Vagina (tissue), 2 donors: ENCODE data around the gene PLOD1.
"Not testable (repeated sequence)": the region's sequence is repeated elsewhere in the genome, so short reads cannot be mapped to it uniquely, and the experiment has no call there.

ENCODE experiments used
- POLR2A ChIP-seq, 2 donors: fragments of 450-650 bp; IDR thresholded peaks; one replicate each; pipeline ENCODE4 v1.6.1; 2017; ENCODE audit warnings: antibody characterized with exemption in 2 of 2, mild to moderate bottlenecking in 2 of 2, moderate library complexity in 2 of 2
- POLR2AphosphoS5 ChIP-seq, 2 donors: sonication (generic); formaldehyde crosslinking; IDR thresholded peaks; one replicate each; pipeline ENCODE4 v1.9.0; 2017; ENCODE audit warnings: antibody characterized with exemption in 2 of 2, mild to moderate bottlenecking in 2 of 2, low read depth in 1 of 2; ENCODE audit not compliant: insufficient read depth in 1 of 2
- TF ChIP-seq, protein P1 (sequence below), 3 experiments: fragments of 450-650 bp in 2 of 3; fragments of 200-600 bp in 1 of 3; sonication (generic) in 1 of 3; IDR thresholded peaks; one replicate each; pipeline ENCODE4 v1.5.1; 2017 to 2019; ENCODE audit warnings: antibody characterized with exemption in 3 of 3, mild to moderate bottlenecking in 2 of 3, moderate library complexity in 2 of 3

DNA sequence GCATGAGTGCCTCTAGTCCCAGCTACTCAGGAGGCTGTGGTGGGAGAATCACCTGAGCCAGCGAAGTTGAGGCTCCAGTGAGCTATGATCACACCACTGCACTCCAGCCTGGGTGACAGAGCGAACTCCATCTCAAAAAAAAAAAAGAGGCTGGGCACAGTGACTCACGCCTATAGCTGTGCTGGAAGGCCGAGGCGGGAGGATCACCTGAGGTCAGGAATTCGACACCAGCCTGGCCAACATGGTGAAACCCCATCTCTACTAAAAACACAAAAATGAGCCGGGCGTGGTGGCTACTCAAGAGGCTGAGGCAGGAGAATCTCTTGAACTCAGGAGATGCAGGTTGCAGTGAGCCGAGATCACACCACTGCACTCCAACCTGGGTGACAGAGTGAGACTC lies 33.1 kb upstream of the PLOD1 start:
- TF ChIP-seq, protein P1, sequence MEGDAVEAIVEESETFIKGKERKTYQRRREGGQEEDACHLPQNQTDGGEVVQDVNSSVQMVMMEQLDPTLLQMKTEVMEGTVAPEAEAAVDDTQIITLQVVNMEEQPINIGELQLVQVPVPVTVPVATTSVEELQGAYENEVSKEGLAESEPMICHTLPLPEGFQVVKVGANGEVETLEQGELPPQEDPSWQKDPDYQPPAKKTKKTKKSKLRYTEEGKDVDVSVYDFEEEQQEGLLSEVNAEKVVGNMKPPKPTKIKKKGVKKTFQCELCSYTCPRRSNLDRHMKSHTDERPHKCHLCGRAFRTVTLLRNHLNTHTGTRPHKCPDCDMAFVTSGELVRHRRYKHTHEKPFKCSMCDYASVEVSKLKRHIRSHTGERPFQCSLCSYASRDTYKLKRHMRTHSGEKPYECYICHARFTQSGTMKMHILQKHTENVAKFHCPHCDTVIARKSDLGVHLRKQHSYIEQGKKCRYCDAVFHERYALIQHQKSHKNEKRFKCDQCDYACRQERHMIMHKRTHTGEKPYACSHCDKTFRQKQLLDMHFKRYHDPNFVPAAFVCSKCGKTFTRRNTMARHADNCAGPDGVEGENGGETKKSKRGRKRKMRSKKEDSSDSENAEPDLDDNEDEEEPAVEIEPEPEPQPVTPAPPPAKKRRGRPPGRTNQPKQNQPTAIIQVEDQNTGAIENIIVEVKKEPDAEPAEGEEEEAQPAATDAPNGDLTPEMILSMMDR (IDR thresholded peaks at IDR 0.05) = not testable (repeated sequence)
- not testable (repeated sequence) for TF ChIP-seq POLR2A (IDR thresholded peaks at IDR 0.05); POLR2AphosphoS5 (IDR thresholded peaks at IDR 0.05; ENCODE audit: insufficient read depth in 1 of 2, low read depth in 1 of 2)
